ENCODE results near the gene FANCB. TPM values are rescaled to one million over a fixed set of nuclear protein-coding genes. Genes with fewer than 3 reads are reported as not detected.

The FANCB gene
- total RNA-seq, 4 donors from 2014 or later, result 0.53 to 7.8 (median 1.8) TPM

- DNase-seq, result no peak
- Histone ChIP-seq H3K36me3 (peaks cover 0 to 63% (median 0%) of the 10 kb centered on the region in 3 donors), H3K27ac (no peak overlapping the region), H3K9me3 (no peaks in the 10 kb centered on the region), H3K4me1 (no peaks in the 10 kb centered on the region), H3K27me3 (no peaks in the 10 kb centered on the region), H3K4me3 (no peak overlapping the region)
- intact Hi-C loops (cut with DNase I), result no loop called here
- 94 to 95% methylated on average over 3 of the region's 3 CpGs for WGBS, 2 donors
- TF ChIP-seq CTCF (IDR thresholded peaks at IDR 0.05), result no peak
- TF ChIP-seq POLR2A (IDR thresholded peaks at IDR 0.05), result no peak
Observed at GRCh38 chrX:14915596-14915995, 42.7 kb upstream of the FANCB start.

DNA sequence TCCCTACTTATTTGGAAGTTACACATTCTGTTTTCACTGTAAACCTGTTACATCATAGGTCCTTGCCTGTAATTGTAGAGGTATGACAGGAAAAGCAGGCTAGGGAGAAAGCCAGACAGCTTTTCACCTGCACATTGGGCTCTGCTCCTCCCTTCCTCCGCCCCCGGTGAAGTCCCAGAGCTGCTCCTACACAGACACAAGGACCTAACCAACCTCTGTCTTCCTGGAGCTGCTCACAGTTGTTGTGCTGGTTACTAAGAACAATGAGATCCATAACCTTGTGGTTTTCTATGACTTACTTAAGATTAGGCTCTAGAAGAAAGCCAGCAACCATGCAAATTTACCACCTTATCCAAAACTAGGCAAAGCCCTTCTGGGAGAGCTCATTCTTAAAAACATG lies 40.4 kb upstream of the FANCB start:
- Histone ChIP-seq H3K27me3 (no peaks in the 10 kb centered on the region), H3K36me3 (peaks cover 0 to 52% (median 0%) of the 10 kb centered on the region in 3 donors), H3K27ac (no peak overlapping the region), H3K9me3 (no peaks in the 10 kb centered on the region), H3K4me3 (no peak overlapping the region), H3K4me1 (no peaks in the 10 kb centered on the region)
- TF ChIP-seq POLR2A (IDR thresholded peaks at IDR 0.05), result no peak
- no peak for TF ChIP-seq CTCF (IDR thresholded peaks at IDR 0.05)
- 74 to 83% methylated on average over 2 of the region's 2 CpGs for WGBS, 2 donors
- no peak for DNase-seq
- intact Hi-C loops (cut with DNase I), result no loop called here

- Histone ChIP-seq H3K27ac (no peak overlapping the region), H3K4me3 (no peak overlapping the region), H3K36me3 (peaks cover 0 to 17% (median 0%) of the 10 kb centered on the region in 3 donors), H3K27me3 (no peaks in the 10 kb centered on the region), H3K9me3 (no peaks in the 10 kb centered on the region), H3K4me1 (no peaks in the 10 kb centered on the region)
- intact Hi-C loops (cut with DNase I), result no loop called here
- TF ChIP-seq POLR2A (IDR thresholded peaks at IDR 0.05), result no peak
- no peak for TF ChIP-seq CTCF (IDR thresholded peaks at IDR 0.05)
- no peak for DNase-seq
- 44 to 53% methylated on average over 2 of the region's 2 CpGs for WGBS, 2 donors
Observed at GRCh38 chrX:14903891-14904290, 31.0 kb upstream of the FANCB start.

DNA sequence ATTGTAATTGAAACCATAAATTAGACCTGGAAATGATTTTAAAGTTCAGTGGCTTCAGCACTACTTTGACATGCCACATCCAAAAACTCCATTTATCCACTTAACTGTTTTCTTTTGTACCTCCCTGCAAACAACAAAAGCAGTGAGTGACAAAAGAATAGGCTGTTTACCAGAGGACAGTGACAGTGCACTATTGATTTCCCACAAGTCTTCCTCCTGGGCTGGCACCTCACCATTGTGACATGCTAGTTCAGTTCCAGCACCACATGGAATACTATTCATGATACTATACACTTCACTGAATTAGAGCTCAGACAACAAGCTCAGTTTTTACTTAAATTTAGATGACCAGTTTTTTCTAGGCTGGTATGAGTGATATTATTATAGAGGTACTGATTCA lies 29.7 kb upstream of the FANCB start:
- no peak for DNase-seq
- Histone ChIP-seq H3K4me3 (no peak overlapping the region), H3K9me3 (no peaks in the 10 kb centered on the region), H3K27ac (no peak overlapping the region), H3K27me3 (no peaks in the 10 kb centered on the region), H3K36me3 (peaks cover 0 to 17% (median 0%) of the 10 kb centered on the region in 3 donors), H3K4me1 (no peaks in the 10 kb centered on the region)
- intact Hi-C loops (cut with DNase I), result no loop called here
- no peak for TF ChIP-seq CTCF (IDR thresholded peaks at IDR 0.05)
- TF ChIP-seq POLR2A (IDR thresholded peaks at IDR 0.05), result no peak

GRCh38 chrX:14899607-14900006 lies 26.7 kb upstream of the FANCB start:
- Histone ChIP-seq H3K4me1 (no peaks in the 10 kb centered on the region), H3K27ac (no peak overlapping the region), H3K9me3 (no peaks in the 10 kb centered on the region), H3K4me3 (no peak overlapping the region), H3K27me3 (no peaks in the 10 kb centered on the region), H3K36me3 (peaks cover 0 to 22% (median 0%) of the 10 kb centered on the region in 3 donors)
- no peak for DNase-seq
- intact Hi-C loops (cut with DNase I), result no loop called here
- no peak for TF ChIP-seq POLR2A (IDR thresholded peaks at IDR 0.05)
- TF ChIP-seq CTCF (IDR thresholded peaks at IDR 0.05), result no peak
